ENCODE data around the gene PLCB1. TPM values are rescaled to one million over a fixed set of nuclear protein-coding genes. Genes with fewer than 3 reads are reported as not detected.

Gene PLCB1
- total and polyA plus RNA-seq, 10 of the 15 experiments (the other 5 are each of a cell fraction or from before 2014, with no cell fraction given), result 0.05 to 5.3 (median 0.17) TPM; not detected in 1

DNA sequence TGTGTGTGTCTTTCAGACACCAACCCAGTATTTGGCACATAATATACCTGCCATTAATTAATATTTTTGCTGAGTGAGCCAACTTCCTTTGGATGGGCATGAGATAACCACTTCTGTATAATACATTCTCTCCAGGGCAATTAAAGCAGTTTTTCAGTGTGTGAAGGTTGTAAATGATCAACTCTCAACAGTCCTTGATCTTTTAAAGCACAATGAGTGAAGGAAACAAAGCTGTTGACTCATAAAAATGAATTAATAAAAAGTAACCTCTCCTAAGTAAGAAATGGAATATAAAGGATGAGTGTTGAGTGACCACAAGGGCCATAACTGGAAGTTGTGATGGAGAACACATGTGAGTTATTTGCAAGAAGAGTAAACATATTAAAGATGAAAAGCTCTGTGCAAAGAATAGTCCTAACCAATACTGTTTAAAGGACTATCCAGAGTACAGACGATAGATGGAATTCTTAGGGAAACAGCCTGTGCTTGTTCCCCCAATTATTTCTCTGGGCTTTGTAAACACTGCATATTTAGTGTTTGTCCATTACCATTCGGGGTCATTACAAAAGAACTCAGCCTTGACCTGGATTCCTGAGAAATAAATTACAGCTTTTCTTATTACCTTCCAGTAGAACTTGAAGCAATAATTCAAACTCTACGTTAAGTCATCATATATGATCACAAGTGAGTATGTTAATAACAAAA is 446.2 kb downstream of the PLCB1 start (continued):
- TF ChIP-seq FOXK2 (IDR thresholded peaks at IDR 0.05), result no peak

DNA sequence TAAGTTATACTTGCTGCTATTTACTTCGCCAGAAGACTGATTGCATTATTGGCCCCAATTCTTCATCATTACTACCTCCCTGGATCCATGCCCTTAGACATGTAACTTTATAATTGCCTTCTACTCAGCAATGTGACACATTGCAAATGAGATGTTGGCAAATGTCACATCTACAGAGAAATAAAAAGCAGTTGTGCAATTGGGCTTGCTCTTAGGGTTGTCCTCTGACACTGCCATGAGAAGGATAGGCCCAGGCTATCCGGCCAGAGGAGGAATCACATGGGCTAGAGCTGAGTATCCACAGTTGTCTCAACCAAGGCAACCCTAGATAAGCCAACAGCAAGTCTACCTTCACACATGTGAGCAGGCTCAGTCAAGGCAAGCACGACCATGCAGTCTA is 447.0 kb downstream of the PLCB1 start:
- no peak overlapping the region for H2AFZ ChIP-seq (ENCODE audit: control insufficient read depth, low read depth, low read length)
- H3K9me3 ChIP-seq (replicated peaks; ENCODE audit: control insufficient read depth, insufficient read depth, low read length), result no peaks in the 10 kb centered on the region
- WGBS (ENCODE audit: insufficient coverage, insufficient replicate concordance, low lambda C conversion rate, missing lambda C conversion rate), result 2% methylated on average over 3 of the region's 3 CpGs
- H3K79me2 ChIP-seq (ENCODE audit: control insufficient read depth, insufficient read depth, low read length), result no peaks in the 10 kb centered on the region
- no peak overlapping the region for H3K4me2 ChIP-seq (ENCODE audit: control insufficient read depth, insufficient read depth)
- SMC1A ChIA-PET (ENCODE audit: uncharacterized antibody, unreplicated experiment), result no interaction called here
- ATAC-seq (no peak), DNase-seq (ENCODE audit: low read depth, low spot score) (no peak), FAIRE-seq (no peak)
- no peaks in the 10 kb centered on the region for H4K20me1 ChIP-seq (ENCODE audit: control insufficient read depth, insufficient read depth)
- POLR2A ChIA-PET, result no interaction called here
- no peak overlapping the region for H3K4me3 ChIP-seq
- no peak overlapping the region for H3K27ac ChIP-seq (ENCODE audit: control insufficient read depth, insufficient read depth)
- H3K36me3 ChIP-seq (ENCODE audit: control insufficient read depth in 2 of 2, insufficient read depth in 2 of 2, low read length in 1 of 2), result no peaks in the 10 kb centered on the region
- H3K4me1 ChIP-seq (ENCODE audit: control insufficient read depth, insufficient read depth, low read length), result no peaks in the 10 kb centered on the region
- H3K27me3 ChIP-seq (replicated peaks in 1 of 2; ENCODE audit: control insufficient read depth in 2 of 2, insufficient read depth in 2 of 2, low read length in 1 of 2), result no peaks in the 10 kb centered on the region; a peak in 1 of 4 replicates
- CTCF ChIA-PET, result no interaction called here
- intact Hi-C loops (cut with micrococcal nuclease; ENCODE audit: unreplicated experiment) (no loop called here), in situ Hi-C loops (cut with MboI) (no loop called here)
- no peak overlapping the region for H3K9ac ChIP-seq (ENCODE audit: control insufficient read depth, insufficient read depth, low read length)
- no TSS peak for BruUV-seq (replicated peaks)
- RAD21 ChIA-PET (ENCODE audit: unreplicated experiment), result no interaction called here
- TF ChIP-seq EP300 (IDR thresholded peaks at IDR 0.05; ENCODE audit: borderline replicate concordance in 1 of 2, control insufficient read depth in 1 of 2, low read depth in 2 of 2, low read length in 2 of 2) (no peak), RAD51 (IDR thresholded peaks at IDR 0.05) (no peak), ZNF217 (IDR thresholded peaks at IDR 0.05) (no peak), KDM1A (IDR thresholded peaks at IDR 0.05; ENCODE audit: borderline replicate concordance) (no peak), CHD1 (IDR thresholded peaks at IDR 0.05; ENCODE audit: low read depth, low read length) (no peak), YBX1 (IDR thresholded peaks at IDR 0.05) (no peak), SREBF1 (IDR thresholded peaks at IDR 0.05; ENCODE audit: low read length) (no peak), MTA2 (IDR thresholded peaks at IDR 0.05; ENCODE audit: low read depth) (no peak), MTA3 (IDR thresholded peaks at IDR 0.05; ENCODE audit: borderline replicate concordance, low read length) (no peak)
- TF ChIP-seq, protein P1, sequence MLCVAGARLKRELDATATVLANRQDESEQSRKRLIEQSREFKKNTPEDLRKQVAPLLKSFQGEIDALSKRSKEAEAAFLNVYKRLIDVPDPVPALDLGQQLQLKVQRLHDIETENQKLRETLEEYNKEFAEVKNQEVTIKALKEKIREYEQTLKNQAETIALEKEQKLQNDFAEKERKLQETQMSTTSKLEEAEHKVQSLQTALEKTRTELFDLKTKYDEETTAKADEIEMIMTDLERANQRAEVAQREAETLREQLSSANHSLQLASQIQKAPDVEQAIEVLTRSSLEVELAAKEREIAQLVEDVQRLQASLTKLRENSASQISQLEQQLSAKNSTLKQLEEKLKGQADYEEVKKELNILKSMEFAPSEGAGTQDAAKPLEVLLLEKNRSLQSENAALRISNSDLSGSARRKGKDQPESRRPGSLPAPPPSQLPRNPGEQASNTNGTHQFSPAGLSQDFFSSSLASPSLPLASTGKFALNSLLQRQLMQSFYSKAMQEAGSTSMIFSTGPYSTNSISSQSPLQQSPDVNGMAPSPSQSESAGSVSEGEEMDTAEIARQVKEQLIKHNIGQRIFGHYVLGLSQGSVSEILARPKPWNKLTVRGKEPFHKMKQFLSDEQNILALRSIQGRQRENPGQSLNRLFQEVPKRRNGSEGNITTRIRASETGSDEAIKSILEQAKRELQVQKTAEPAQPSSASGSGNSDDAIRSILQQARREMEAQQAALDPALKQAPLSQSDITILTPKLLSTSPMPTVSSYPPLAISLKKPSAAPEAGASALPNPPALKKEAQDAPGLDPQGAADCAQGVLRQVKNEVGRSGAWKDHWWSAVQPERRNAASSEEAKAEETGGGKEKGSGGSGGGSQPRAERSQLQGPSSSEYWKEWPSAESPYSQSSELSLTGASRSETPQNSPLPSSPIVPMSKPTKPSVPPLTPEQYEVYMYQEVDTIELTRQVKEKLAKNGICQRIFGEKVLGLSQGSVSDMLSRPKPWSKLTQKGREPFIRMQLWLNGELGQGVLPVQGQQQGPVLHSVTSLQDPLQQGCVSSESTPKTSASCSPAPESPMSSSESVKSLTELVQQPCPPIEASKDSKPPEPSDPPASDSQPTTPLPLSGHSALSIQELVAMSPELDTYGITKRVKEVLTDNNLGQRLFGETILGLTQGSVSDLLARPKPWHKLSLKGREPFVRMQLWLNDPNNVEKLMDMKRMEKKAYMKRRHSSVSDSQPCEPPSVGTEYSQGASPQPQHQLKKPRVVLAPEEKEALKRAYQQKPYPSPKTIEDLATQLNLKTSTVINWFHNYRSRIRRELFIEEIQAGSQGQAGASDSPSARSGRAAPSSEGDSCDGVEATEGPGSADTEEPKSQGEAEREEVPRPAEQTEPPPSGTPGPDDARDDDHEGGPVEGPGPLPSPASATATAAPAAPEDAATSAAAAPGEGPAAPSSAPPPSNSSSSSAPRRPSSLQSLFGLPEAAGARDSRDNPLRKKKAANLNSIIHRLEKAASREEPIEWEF (IDR thresholded peaks at IDR 0.05; ENCODE audit: insufficient replicate concordance, low read depth, low read length), result no peak
- TF ChIP-seq, protein P2, sequence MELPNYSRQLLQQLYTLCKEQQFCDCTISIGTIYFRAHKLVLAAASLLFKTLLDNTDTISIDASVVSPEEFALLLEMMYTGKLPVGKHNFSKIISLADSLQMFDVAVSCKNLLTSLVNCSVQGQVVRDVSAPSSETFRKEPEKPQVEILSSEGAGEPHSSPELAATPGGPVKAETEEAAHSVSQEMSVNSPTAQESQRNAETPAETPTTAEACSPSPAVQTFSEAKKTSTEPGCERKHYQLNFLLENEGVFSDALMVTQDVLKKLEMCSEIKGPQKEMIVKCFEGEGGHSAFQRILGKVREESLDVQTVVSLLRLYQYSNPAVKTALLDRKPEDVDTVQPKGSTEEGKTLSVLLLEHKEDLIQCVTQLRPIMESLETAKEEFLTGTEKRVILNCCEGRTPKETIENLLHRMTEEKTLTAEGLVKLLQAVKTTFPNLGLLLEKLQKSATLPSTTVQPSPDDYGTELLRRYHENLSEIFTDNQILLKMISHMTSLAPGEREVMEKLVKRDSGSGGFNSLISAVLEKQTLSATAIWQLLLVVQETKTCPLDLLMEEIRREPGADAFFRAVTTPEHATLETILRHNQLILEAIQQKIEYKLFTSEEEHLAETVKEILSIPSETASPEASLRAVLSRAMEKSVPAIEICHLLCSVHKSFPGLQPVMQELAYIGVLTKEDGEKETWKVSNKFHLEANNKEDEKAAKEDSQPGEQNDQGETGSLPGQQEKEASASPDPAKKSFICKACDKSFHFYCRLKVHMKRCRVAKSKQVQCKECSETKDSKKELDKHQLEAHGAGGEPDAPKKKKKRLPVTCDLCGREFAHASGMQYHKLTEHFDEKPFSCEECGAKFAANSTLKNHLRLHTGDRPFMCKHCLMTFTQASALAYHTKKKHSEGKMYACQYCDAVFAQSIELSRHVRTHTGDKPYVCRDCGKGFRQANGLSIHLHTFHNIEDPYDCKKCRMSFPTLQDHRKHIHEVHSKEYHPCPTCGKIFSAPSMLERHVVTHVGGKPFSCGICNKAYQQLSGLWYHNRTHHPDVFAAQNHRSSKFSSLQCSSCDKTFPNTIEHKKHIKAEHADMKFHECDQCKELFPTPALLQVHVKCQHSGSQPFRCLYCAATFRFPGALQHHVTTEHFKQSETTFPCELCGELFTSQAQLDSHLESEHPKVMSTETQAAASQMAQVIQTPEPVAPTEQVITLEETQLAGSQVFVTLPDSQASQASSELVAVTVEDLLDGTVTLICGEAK (IDR thresholded peaks at IDR 0.05; ENCODE audit: borderline replicate concordance), result no peak
- TF ChIP-seq, protein P3, sequence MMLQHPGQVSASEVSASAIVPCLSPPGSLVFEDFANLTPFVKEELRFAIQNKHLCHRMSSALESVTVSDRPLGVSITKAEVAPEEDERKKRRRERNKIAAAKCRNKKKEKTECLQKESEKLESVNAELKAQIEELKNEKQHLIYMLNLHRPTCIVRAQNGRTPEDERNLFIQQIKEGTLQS (IDR thresholded peaks at IDR 0.05; ENCODE audit: borderline replicate concordance, extremely low read depth, low read depth, low read length), result no peak
